Thymus (tissue), 11 donors: Measurements from ENCODE around the gene NHERF1. TPM values are rescaled to one million over a fixed set of nuclear protein-coding genes. Genes with fewer than 3 reads are reported as not detected.

ENCODE experiments used
- DNase-seq, 9 donors: peaks; one replicate each; pipeline ENCODE4 v3.0.0-alpha.2; 2013; ENCODE audit warnings: low spot score in 9 of 9, low read depth in 6 of 9, missing footprints in 1 of 9
- H3K27ac ChIP-seq, 2 donors: one replicate each; pipeline ENCODE4 v1.5.1; 2013; ENCODE audit warnings: control low read depth in 1 of 2, low read depth in 1 of 2, low read length in 1 of 2, mild to moderate bottlenecking in 1 of 2, moderate library complexity in 1 of 2
- H3K27me3 ChIP-seq, 2 donors: one replicate each; pipeline ENCODE4 v1.5.1; 2013; ENCODE audit warnings: low read length in 1 of 2; ENCODE audit not compliant: control insufficient read depth in 2 of 2, insufficient read depth in 1 of 2
- H3K36me3 ChIP-seq, 2 donors: one replicate each; pipeline ENCODE4 v1.5.1; 2013; ENCODE audit warnings: low read length in 1 of 2, mild to moderate bottlenecking in 1 of 2, moderate library complexity in 1 of 2; ENCODE audit not compliant: control insufficient read depth in 2 of 2, insufficient read depth in 2 of 2
- H3K4me1 ChIP-seq, 2 donors: one replicate each; pipeline ENCODE4 v1.5.1; 2013; ENCODE audit warnings: low read length in 2 of 2; ENCODE audit not compliant: control insufficient read depth in 2 of 2, insufficient read depth in 2 of 2
- H3K4me3 ChIP-seq, 2 donors: one replicate each; pipeline ENCODE4 v1.5.1; 2013; ENCODE audit warnings: low read length in 2 of 2, control low read depth in 1 of 2, mild to moderate bottlenecking in 1 of 2
- H3K9me3 ChIP-seq, 2 donors: one replicate each; pipeline ENCODE4 v1.5.1; 2013; ENCODE audit warnings: low read length in 1 of 2, mild to moderate bottlenecking in 1 of 2; ENCODE audit not compliant: control insufficient read depth in 2 of 2, insufficient read depth in 1 of 2
- WGBS: extraction: QIAGEN DNeasy Blood & Tissue Kit; methylation state at CpG from one replicate; pipeline ENCODE4 v1.1.7; 2013; 5-methylcytosine and 5-hydroxymethylcytosine counted together
- polyA plus RNA-seq: library from polyadenylated mRNA; stranded (reverse); fragments of 200-250 nt; gene quantifications from one replicate; pipeline ENCODE4 v1.2.3, GENCODE V29; 2013
- total RNA-seq: library from RNA; stranded (reverse); fragments of 120-200 nt; gene quantifications from one replicate; pipeline ENCODE4 v1.2.4, GENCODE V29; 2013
- donor health status: healthy.

NHERF1 gene
- total and polyA plus RNA-seq, 2 donors = 49.5 to 56.6 TPM

- Histone ChIP-seq H3K4me3 (peak overlapping the region; percentile 87 to 94), H3K4me1 (peaks cover 33 to 57% of the 10 kb centered on the region in 2 donors), H3K36me3 (peaks cover 6 to 15% of the 10 kb centered on the region in 2 donors), H3K27me3 (peaks cover 0 to 4% of the 10 kb centered on the region in 2 donors), H3K9me3 (peaks cover 0 to 6% of the 10 kb centered on the region in 2 donors), H3K27ac (peak overlapping the region; percentile 6 to 69)
- WGBS = 14% methylated on average over 13 of the region's 13 CpGs
- DNase-seq = peak in 1 of 9 donors; percentile 45
Observed at GRCh38 chr17:74750327-74751069, 2.1 kb downstream of the NHERF1 start.

- WGBS = 97% methylated on average over 9 of the region's 9 CpGs
- Histone ChIP-seq H3K9me3 (peaks cover 0 to 6% of the 10 kb centered on the region in 2 donors), H3K27ac (no peak overlapping the region), H3K4me3 (no peak overlapping the region), H3K4me1 (peaks cover 37 to 58% of the 10 kb centered on the region in 2 donors), H3K27me3 (peaks cover 0 to 4% of the 10 kb centered on the region in 2 donors), H3K36me3 (peaks cover 8 to 23% of the 10 kb centered on the region in 2 donors)
- no peak for DNase-seq
Observed at GRCh38 chr17:74752415-74752814, 4.0 kb downstream of the NHERF1 start.

- peaks cover 11 to 23% of the 10 kb centered on the region in 2 donors for H3K36me3 ChIP-seq
- peaks cover 0 to 4% of the 10 kb centered on the region in 2 donors for H3K27me3 ChIP-seq
- 97% methylated on average over 7 of the region's 7 CpGs for WGBS
- DNase-seq = no peak
- H3K27ac ChIP-seq = no peak overlapping the region
- no peak overlapping the region for H3K4me3 ChIP-seq
- H3K9me3 ChIP-seq = peaks cover 0 to 6% of the 10 kb centered on the region in 2 donors
- peaks cover 37 to 58% of the 10 kb centered on the region in 2 donors for H3K4me1 ChIP-seq
Observed at GRCh38 chr17:74752822-74753401, 4.5 kb downstream of the NHERF1 start.

GRCh38 chr17:74754832-74755231 lies 6.4 kb downstream of the NHERF1 start:
- no peak for DNase-seq
- no peak overlapping the region for H3K4me3 ChIP-seq
- 95% methylated on average over 3 of the region's 3 CpGs for WGBS
- H3K36me3 ChIP-seq = peaks cover 11 to 23% of the 10 kb centered on the region in 2 donors
- H3K4me1 ChIP-seq = peaks cover 55 to 76% of the 10 kb centered on the region in 2 donors
- H3K27ac ChIP-seq = no peak overlapping the region
- no peaks in the 10 kb centered on the region for H3K27me3 ChIP-seq
- peaks cover 0 to 6% of the 10 kb centered on the region in 2 donors for H3K9me3 ChIP-seq

- no peaks in the 10 kb centered on the region for H3K27me3 ChIP-seq
- 97% methylated on average over 8 of the region's 8 CpGs for WGBS
- no peak overlapping the region for H3K4me3 ChIP-seq
- H3K4me1 ChIP-seq = peaks cover 56 to 76% of the 10 kb centered on the region in 2 donors
- no peak overlapping the region for H3K27ac ChIP-seq
- no peak for DNase-seq
- H3K36me3 ChIP-seq = peaks cover 11 to 23% of the 10 kb centered on the region in 2 donors
- H3K9me3 ChIP-seq = peaks cover 0 to 6% of the 10 kb centered on the region in 2 donors
Observed at GRCh38 chr17:74755533-74755932, 7.1 kb downstream of the NHERF1 start.

GRCh38 chr17:74756891-74757290 lies 8.5 kb downstream of the NHERF1 start:
- Histone ChIP-seq H3K36me3 (peaks cover 11 to 32% of the 10 kb centered on the region in 2 donors), H3K4me1 (peaks cover 44 to 69% of the 10 kb centered on the region in 2 donors), H3K9me3 (no peaks in the 10 kb centered on the region), H3K4me3 (no peak overlapping the region), H3K27ac (no peak overlapping the region), H3K27me3 (no peaks in the 10 kb centered on the region)
- no peak for DNase-seq
- 78% methylated on average over 3 of the region's 3 CpGs for WGBS

- DNase-seq = no peak
Observed at GRCh38 chr17:74757502-74757901, 9.1 kb downstream of the NHERF1 start.

GRCh38 chr17:74757931-74758847 lies 9.8 kb downstream of the NHERF1 start:
- WGBS = 59% methylated on average over 26 of the region's 26 CpGs
- H3K9me3 ChIP-seq = no peaks in the 10 kb centered on the region
- H3K4me1 ChIP-seq = peaks cover 42 to 63% of the 10 kb centered on the region in 2 donors
- no peaks in the 10 kb centered on the region for H3K27me3 ChIP-seq
- H3K4me3 ChIP-seq = peak overlapping the region; percentile 10 to 25
- peaks cover 15 to 33% of the 10 kb centered on the region in 2 donors for H3K36me3 ChIP-seq
- DNase-seq = no peak
- peak overlapping the region; percentile 81 to 82 for H3K27ac ChIP-seq

More at GRCh38 chr17:74757502-74757901, 9.1 kb downstream of the NHERF1 start:
- WGBS = 63% methylated on average over 3 of the region's 3 CpGs
- Histone ChIP-seq H3K4me3 (no peak overlapping the region), H3K27me3 (no peaks in the 10 kb centered on the region), H3K4me1 (peaks cover 44 to 63% of the 10 kb centered on the region in 2 donors), H3K9me3 (no peaks in the 10 kb centered on the region), H3K36me3 (peaks cover 13 to 31% of the 10 kb centered on the region in 2 donors), H3K27ac (peak overlapping the region in 1 of 2 donors; percentile 20)
